WTC11 (cell line): ENCODE data around the gene KCTD18.

Source experiments
- CTCF ChIP-seq: fragments of 200-600 bp; IDR thresholded peaks from 2 replicates; pipeline ENCODE4 v1.8.0; 2022; ENCODE audit warnings: antibody characterized with exemption
- E2F1 ChIP-seq: sonication (generic); formaldehyde crosslinking; IDR thresholded peaks from 2 replicates; pipeline ENCODE4 v1.8.0; 2022; ENCODE audit warnings: mild to moderate bottlenecking, missing genetic modification reagents
- ESRRA ChIP-seq: sonication (generic); formaldehyde crosslinking; IDR thresholded peaks from 2 replicates; pipeline ENCODE4 v1.8.1; 2022; ENCODE audit warnings: mild to moderate bottlenecking, missing genetic modification reagents, borderline replicate concordance
- GTF2I ChIP-seq: fragments of 250-450 bp; sonication (Bioruptor Pico); conservative IDR thresholded peaks from 2 replicates; pipeline ENCODE4 v1.4.0; 2021; ENCODE audit warnings: mild to moderate bottlenecking
- HMGA2 ChIP-seq: fragments of 250-450 bp; sonication (Bioruptor Pico); IDR thresholded peaks from 2 replicates; pipeline ENCODE4 v1.4.0; 2021; ENCODE audit warnings: mild to moderate bottlenecking, moderate library complexity
- IRF2 ChIP-seq: sonication (generic); formaldehyde crosslinking; IDR thresholded peaks from 2 replicates; pipeline ENCODE4 v1.8.0; 2022; ENCODE audit warnings: low read depth, missing genetic modification reagents, borderline replicate concordance
- MAX ChIP-seq: sonication (generic); formaldehyde crosslinking; IDR thresholded peaks from 2 replicates; pipeline ENCODE4 v1.8.0; 2022; ENCODE audit warnings: mild to moderate bottlenecking, missing genetic modification reagents
- NR2C2 ChIP-seq: sonication (generic); formaldehyde crosslinking; IDR thresholded peaks from 2 replicates; pipeline ENCODE4 v1.8.0; 2022; ENCODE audit warnings: mild to moderate bottlenecking, missing genetic modification reagents
- TF ChIP-seq, protein P1 (sequence below): sonication (generic); formaldehyde crosslinking; IDR thresholded peaks from 2 replicates; pipeline ENCODE4 v1.8.1; 2023; ENCODE audit warnings: mild to moderate bottlenecking, moderate library complexity, missing genetic modification reagents

GRCh38 chr2:200463452-200463851, 46.4 kb downstream of the KCTD18 start:
- TF ChIP-seq CTCF: no peak
- TF ChIP-seq ESRRA (CRISPR knock-in tag): no peak
- TF ChIP-seq IRF2 (CRISPR knock-in tag): no peak
- no peak for TF ChIP-seq HMGA2 (CRISPR knock-in tag)
- no peak for TF ChIP-seq NR2C2 (CRISPR knock-in tag)
- TF ChIP-seq GTF2I (CRISPR knock-in tag): no peak
- TF ChIP-seq, protein P1, sequence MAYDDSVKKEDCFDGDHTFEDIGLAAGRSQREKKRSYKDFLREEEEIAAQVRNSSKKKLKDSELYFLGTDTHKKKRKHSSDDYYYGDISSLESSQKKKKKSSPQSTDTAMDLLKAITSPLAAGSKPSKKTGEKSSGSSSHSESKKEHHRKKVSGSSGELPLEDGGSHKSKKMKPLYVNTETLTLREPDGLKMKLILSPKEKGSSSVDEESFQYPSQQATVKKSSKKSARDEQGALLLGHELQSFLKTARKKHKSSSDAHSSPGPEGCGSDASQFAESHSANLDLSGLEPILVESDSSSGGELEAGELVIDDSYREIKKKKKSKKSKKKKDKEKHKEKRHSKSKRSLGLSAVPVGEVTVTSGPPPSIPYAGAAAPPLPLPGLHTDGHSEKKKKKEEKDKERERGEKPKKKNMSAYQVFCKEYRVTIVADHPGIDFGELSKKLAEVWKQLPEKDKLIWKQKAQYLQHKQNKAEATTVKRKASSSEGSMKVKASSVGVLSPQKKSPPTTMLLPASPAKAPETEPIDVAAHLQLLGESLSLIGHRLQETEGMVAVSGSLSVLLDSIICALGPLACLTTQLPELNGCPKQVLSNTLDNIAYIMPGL (CRISPR knock-in tag): no peak
- TF ChIP-seq MAX (CRISPR knock-in tag): no peak
- TF ChIP-seq E2F1 (CRISPR knock-in tag): no peak
